ENCODE data around the gene USP35. TPM values are rescaled to one million over a fixed set of nuclear protein-coding genes. Genes with fewer than 3 reads are reported as not detected.
A peak's percentile ranks its signal among the peaks of the same experiment; 100 is the strongest.

Gene USP35
- 6.8 TPM for total RNA-seq
- long read RNA-seq, partial matches to known transcripts = 4 of 8 reads
- long read RNA-seq, other reads (novel, unspliced or antisense) = 4 of 8 reads

GRCh38 chr11:78188286-78189173 is at the start of gene USP35, which contains the start of gene KCTD21:
Gene USP35 (plus strand): TSS chr11:78188919. CDS start chr11:78196246, 7,327 bp downstream.
Gene KCTD21 (minus strand): TSS chr11:78188626. CDS start chr11:78174554, 14,072 bp downstream.
- Histone ChIP-seq H3K27ac (peak within 1 kb of the TSS; percentile 75), H3K9me3 (no peaks in the 10 kb centered on the region), H3K27me3 (ENCODE audit: low read depth) (no peaks in the 10 kb centered on the region), H3K4me1 (peaks cover 32% of the 10 kb centered on the region), H3K4me3 (peak within 1 kb of the TSS; percentile 95), H3K36me3 (no peaks in the 10 kb centered on the region)
- ATAC-seq (peak; percentile 98), DNase-seq (peak; percentile 99)
- TF ChIP-seq CTCF (IDR thresholded peaks at IDR 0.05) = no peak
- intact Hi-C loops (cut with DNase I) = no loop called here

GRCh38 chr11:78139422-78140391 is 49.0 kb upstream of the USP35 start, which contains the start of gene ALG8:
Gene ALG8 (minus strand): TSS chr11:78139626. CDS start chr11:78139588, 38 bp downstream.
- Histone ChIP-seq H3K27me3 (ENCODE audit: low read depth) (no peaks in the 10 kb centered on the region), H3K4me1 (peaks cover 23% of the 10 kb centered on the region), H3K27ac (peak within 1 kb of the TSS; percentile 82), H3K36me3 (no peaks in the 10 kb centered on the region), H3K9me3 (no peaks in the 10 kb centered on the region), H3K4me3 (peak within 1 kb of the TSS; percentile 91)
- TF ChIP-seq CTCF (IDR thresholded peaks at IDR 0.05) = no peak
- intact Hi-C loops (cut with DNase I) = no loop called here
- peak; percentile 100 for ATAC-seq
- peak; percentile 97 for DNase-seq

- ATAC-seq = no peak
- Histone ChIP-seq H3K36me3 (no peaks in the 10 kb centered on the region), H3K27ac (no peak overlapping the region), H3K4me3 (peak overlapping the region; percentile 91), H3K27me3 (ENCODE audit: low read depth) (no peaks in the 10 kb centered on the region), H3K9me3 (no peaks in the 10 kb centered on the region), H3K4me1 (peaks cover 23% of the 10 kb centered on the region)
- intact Hi-C loops (cut with DNase I) = no loop called here
- no peak for DNase-seq
- TF ChIP-seq CTCF (IDR thresholded peaks at IDR 0.05) = no peak
These were observed 48.2 kb upstream of the USP35 start for GRCh38 chr11:78140392-78141077.

- ATAC-seq (no peak), DNase-seq (no peak)
- H3K4me1 ChIP-seq = peaks cover 4% of the 10 kb centered on the region
- intact Hi-C loops (cut with DNase I) = no loop called here
- H3K27ac ChIP-seq = no peak overlapping the region
- H3K4me3 ChIP-seq = no peak overlapping the region
- H3K27me3 ChIP-seq (ENCODE audit: low read depth) = no peaks in the 10 kb centered on the region
- TF ChIP-seq CTCF (IDR thresholded peaks at IDR 0.05) = no peak
- no peaks in the 10 kb centered on the region for H3K9me3 ChIP-seq
- H3K36me3 ChIP-seq = no peaks in the 10 kb centered on the region
These were observed 43.2 kb upstream of the USP35 start for GRCh38 chr11:78145511-78146025.

Measured in lower lobe of right lung (tissue), 2 donors.